ENCODE measurements around the gene SFN. TPM values are rescaled to one million over a fixed set of nuclear protein-coding genes. Genes with fewer than 3 reads are reported as not detected.

The SFN gene
- total and polyA plus RNA-seq, 2 of the 13 experiments (the other 11 are each of a cell fraction or from before 2014, with no cell fraction given): 4.3 to 5.6 TPM

DNA sequence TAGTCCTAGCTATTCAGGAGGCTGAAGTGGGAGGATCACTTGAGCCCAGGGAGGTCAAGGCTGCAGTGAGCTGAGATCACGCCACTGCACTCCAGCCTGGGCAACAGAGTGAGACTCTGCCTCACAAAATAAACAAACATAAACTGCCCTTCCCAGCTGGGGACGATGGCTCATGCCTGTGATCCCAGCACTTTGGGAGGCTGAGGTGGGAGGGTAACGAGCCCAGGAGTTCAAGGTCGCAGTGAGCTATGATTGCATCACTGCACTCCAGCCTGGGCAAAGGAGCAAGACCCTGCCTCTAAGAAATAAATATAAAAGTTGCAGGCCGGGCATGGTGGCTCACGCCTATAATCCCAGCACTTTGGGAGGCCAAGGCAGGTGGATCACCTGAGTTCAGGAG, 18.7 kb downstream of the SFN start (continued):
- TF ChIP-seq, protein P1, sequence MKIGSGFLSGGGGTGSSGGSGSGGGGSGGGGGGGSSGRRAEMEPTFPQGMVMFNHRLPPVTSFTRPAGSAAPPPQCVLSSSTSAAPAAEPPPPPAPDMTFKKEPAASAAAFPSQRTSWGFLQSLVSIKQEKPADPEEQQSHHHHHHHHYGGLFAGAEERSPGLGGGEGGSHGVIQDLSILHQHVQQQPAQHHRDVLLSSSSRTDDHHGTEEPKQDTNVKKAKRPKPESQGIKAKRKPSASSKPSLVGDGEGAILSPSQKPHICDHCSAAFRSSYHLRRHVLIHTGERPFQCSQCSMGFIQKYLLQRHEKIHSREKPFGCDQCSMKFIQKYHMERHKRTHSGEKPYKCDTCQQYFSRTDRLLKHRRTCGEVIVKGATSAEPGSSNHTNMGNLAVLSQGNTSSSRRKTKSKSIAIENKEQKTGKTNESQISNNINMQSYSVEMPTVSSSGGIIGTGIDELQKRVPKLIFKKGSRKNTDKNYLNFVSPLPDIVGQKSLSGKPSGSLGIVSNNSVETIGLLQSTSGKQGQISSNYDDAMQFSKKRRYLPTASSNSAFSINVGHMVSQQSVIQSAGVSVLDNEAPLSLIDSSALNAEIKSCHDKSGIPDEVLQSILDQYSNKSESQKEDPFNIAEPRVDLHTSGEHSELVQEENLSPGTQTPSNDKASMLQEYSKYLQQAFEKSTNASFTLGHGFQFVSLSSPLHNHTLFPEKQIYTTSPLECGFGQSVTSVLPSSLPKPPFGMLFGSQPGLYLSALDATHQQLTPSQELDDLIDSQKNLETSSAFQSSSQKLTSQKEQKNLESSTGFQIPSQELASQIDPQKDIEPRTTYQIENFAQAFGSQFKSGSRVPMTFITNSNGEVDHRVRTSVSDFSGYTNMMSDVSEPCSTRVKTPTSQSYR (CRISPR knock-in tag; IDR thresholded peaks at IDR 0.05; ENCODE audit: borderline replicate concordance): peak; percentile 67; the same call in 1 of the 2 replicates
- TF ChIP-seq KAT7 (CRISPR knock-in tag; IDR thresholded peaks at IDR 0.05; ENCODE audit: borderline replicate concordance) (peak; percentile 66; the same call in 1 of the 2 replicates), ETV5 (CRISPR knock-in tag; IDR thresholded peaks at IDR 0.05; ENCODE audit: borderline replicate concordance) (peak; percentile 36; the same call in 1 of the 2 replicates), ZNF720 (CRISPR knock-in tag; IDR thresholded peaks at IDR 0.05) (0 out of 2 replicates have a peak, but pooled peaks have one; percentile 31), HIVEP1 (CRISPR knock-in tag; IDR thresholded peaks at IDR 0.05) (0 out of 2 replicates have a peak, but pooled peaks have one; percentile 63), KDM2A (CRISPR knock-in tag; IDR thresholded peaks at IDR 0.05; ENCODE audit: borderline replicate concordance, low read depth) (peak; percentile 47; the same call in 1 of the 2 replicates), FOXA3 (CRISPR knock-in tag; IDR thresholded peaks at IDR 0.05) (peak; percentile 81), MTA1 (CRISPR knock-in tag; IDR thresholded peaks at IDR 0.05; ENCODE audit: borderline replicate concordance) (peak; percentile 83; the same call in 1 of the 2 replicates), HMG20B (CRISPR knock-in tag; conservative IDR thresholded peaks at IDR 0.05) (0 out of 2 replicates have a peak, but pooled peaks have one; percentile 34)
- TF ChIP-seq, protein P2, sequence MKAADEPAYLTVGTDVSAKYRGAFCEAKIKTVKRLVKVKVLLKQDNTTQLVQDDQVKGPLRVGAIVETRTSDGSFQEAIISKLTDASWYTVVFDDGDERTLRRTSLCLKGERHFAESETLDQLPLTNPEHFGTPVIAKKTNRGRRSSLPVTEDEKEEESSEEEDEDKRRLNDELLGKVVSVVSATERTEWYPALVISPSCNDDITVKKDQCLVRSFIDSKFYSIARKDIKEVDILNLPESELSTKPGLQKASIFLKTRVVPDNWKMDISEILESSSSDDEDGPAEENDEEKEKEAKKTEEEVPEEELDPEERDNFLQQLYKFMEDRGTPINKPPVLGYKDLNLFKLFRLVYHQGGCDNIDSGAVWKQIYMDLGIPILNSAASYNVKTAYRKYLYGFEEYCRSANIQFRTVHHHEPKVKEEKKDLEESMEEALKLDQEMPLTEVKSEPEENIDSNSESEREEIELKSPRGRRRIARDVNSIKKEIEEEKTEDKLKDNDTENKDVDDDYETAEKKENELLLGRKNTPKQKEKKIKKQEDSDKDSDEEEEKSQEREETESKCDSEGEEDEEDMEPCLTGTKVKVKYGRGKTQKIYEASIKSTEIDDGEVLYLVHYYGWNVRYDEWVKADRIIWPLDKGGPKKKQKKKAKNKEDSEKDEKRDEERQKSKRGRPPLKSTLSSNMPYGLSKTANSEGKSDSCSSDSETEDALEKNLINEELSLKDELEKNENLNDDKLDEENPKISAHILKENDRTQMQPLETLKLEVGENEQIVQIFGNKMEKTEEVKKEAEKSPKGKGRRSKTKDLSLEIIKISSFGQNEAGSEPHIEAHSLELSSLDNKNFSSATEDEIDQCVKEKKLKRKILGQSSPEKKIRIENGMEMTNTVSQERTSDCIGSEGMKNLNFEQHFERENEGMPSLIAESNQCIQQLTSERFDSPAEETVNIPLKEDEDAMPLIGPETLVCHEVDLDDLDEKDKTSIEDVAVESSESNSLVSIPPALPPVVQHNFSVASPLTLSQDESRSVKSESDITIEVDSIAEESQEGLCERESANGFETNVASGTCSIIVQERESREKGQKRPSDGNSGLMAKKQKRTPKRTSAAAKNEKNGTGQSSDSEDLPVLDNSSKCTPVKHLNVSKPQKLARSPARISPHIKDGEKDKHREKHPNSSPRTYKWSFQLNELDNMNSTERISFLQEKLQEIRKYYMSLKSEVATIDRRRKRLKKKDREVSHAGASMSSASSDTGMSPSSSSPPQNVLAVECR (CRISPR knock-in tag; IDR thresholded peaks at IDR 0.05; ENCODE audit: borderline replicate concordance): peak; percentile 59; the same call in 1 of the 2 replicates
- TF ChIP-seq, protein P3, sequence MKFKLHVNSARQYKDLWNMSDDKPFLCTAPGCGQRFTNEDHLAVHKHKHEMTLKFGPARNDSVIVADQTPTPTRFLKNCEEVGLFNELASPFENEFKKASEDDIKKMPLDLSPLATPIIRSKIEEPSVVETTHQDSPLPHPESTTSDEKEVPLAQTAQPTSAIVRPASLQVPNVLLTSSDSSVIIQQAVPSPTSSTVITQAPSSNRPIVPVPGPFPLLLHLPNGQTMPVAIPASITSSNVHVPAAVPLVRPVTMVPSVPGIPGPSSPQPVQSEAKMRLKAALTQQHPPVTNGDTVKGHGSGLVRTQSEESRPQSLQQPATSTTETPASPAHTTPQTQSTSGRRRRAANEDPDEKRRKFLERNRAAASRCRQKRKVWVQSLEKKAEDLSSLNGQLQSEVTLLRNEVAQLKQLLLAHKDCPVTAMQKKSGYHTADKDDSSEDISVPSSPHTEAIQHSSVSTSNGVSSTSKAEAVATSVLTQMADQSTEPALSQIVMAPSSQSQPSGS (CRISPR knock-in tag; IDR thresholded peaks at IDR 0.05): peak; percentile 62; the same call in 1 of the 2 replicates
- TF ChIP-seq, protein P4, sequence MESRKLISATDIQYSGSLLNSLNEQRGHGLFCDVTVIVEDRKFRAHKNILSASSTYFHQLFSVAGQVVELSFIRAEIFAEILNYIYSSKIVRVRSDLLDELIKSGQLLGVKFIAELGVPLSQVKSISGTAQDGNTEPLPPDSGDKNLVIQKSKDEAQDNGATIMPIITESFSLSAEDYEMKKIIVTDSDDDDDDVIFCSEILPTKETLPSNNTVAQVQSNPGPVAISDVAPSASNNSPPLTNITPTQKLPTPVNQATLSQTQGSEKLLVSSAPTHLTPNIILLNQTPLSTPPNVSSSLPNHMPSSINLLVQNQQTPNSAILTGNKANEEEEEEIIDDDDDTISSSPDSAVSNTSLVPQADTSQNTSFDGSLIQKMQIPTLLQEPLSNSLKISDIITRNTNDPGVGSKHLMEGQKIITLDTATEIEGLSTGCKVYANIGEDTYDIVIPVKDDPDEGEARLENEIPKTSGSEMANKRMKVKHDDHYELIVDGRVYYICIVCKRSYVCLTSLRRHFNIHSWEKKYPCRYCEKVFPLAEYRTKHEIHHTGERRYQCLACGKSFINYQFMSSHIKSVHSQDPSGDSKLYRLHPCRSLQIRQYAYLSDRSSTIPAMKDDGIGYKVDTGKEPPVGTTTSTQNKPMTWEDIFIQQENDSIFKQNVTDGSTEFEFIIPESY (CRISPR knock-in tag; IDR thresholded peaks at IDR 0.05): peak; percentile 76
- TF ChIP-seq, protein P5, sequence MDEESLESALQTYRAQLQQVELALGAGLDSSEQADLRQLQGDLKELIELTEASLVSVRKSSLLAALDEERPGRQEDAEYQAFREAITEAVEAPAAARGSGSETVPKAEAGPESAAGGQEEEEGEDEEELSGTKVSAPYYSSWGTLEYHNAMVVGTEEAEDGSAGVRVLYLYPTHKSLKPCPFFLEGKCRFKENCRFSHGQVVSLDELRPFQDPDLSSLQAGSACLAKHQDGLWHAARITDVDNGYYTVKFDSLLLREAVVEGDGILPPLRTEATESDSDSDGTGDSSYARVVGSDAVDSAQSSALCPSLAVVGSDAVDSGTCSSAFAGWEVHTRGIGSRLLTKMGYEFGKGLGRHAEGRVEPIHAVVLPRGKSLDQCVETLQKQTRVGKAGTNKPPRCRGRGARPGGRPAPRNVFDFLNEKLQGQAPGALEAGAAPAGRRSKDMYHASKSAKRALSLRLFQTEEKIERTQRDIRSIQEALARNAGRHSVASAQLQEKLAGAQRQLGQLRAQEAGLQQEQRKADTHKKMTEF (CRISPR knock-in tag; IDR thresholded peaks at IDR 0.05): peak; percentile 66; the same call in 1 of the 2 replicates
- TF ChIP-seq, protein P6, sequence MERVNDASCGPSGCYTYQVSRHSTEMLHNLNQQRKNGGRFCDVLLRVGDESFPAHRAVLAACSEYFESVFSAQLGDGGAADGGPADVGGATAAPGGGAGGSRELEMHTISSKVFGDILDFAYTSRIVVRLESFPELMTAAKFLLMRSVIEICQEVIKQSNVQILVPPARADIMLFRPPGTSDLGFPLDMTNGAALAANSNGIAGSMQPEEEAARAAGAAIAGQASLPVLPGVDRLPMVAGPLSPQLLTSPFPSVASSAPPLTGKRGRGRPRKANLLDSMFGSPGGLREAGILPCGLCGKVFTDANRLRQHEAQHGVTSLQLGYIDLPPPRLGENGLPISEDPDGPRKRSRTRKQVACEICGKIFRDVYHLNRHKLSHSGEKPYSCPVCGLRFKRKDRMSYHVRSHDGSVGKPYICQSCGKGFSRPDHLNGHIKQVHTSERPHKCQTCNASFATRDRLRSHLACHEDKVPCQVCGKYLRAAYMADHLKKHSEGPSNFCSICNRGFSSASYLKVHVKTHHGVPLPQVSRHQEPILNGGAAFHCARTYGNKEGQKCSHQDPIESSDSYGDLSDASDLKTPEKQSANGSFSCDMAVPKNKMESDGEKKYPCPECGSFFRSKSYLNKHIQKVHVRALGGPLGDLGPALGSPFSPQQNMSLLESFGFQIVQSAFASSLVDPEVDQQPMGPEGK (CRISPR knock-in tag; IDR thresholded peaks at IDR 0.05): peak; percentile 55

Measured in HepG2 (cell line).